ENCODE measurements around the gene LYPD6.

DNA sequence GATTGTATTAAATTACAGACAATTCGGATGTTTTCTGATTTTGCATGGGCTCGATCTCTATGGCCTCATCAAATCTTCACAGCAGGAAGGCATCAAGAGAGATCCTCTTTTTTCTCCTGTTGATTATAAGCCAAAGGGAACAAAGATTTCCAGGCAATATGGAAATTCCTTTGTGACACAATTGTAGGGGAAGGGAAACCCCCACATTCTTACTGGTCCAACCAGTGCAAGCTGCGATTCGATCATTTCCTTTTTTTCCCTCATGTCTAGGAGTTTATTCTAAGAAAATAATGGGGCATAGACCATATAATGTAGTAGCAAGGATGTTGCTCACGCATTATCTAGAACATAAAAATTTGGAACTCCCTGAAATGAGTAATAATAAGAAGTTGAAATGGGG, 87.7 kb downstream of the LYPD6 start:
- TF ChIP-seq EZH2 (IDR thresholded peaks at IDR 0.05; ENCODE audit: borderline replicate concordance, low read depth, low read length, poor library complexity, severe bottlenecking) (no peak), CTCF (conservative IDR thresholded peaks at IDR 0.05; ENCODE audit: low read depth, low read length) (no peak)
